BLaER1 treated with 17β-estradiol and CSF1 and Interleukin-3, amounts not matched to agents 10 nM and 100 nM (cell line): ENCODE data around the gene GALNT18.

ENCODE experiments used
- H3K27ac ChIP-seq, 11 experiments: shearing (Covaris generic); formaldehyde crosslinking; 2 replicates each; pipeline ENCODE4 v1.8.1; 2022
- H3K27me3 ChIP-seq, 11 experiments: shearing (Covaris generic); formaldehyde crosslinking; 2 replicates each; pipeline ENCODE4 v1.8.1; 2022
- H3K36me3 ChIP-seq, 11 experiments: shearing (Covaris generic); formaldehyde crosslinking; 2 replicates each; pipeline ENCODE4 v1.8.1; 2022
- H3K4me1 ChIP-seq, 10 experiments: shearing (Covaris generic); formaldehyde crosslinking; 2 replicates each; pipeline ENCODE4 v1.8.1; 2022
- H3K4me2 ChIP-seq, 11 experiments: shearing (Covaris generic); formaldehyde crosslinking; 2 replicates each; pipeline ENCODE4 v1.8.1; 2022
- H3K4me3 ChIP-seq, 10 experiments: shearing (Covaris generic); formaldehyde crosslinking; 2 replicates each; pipeline ENCODE4 v1.8.1; 2022
- H3K9ac ChIP-seq, 11 experiments: shearing (Covaris generic); formaldehyde crosslinking; 2 replicates each; pipeline ENCODE4 v1.8.1; 2022
- H3K9me3 ChIP-seq, 11 experiments: shearing (Covaris generic); formaldehyde crosslinking; replicated peaks in 1 of 11; 2 replicates each; pipeline ENCODE4 v1.8.1; 2022
- H4K20me1 ChIP-seq, 11 experiments: shearing (Covaris generic); formaldehyde crosslinking; 2 replicates each; pipeline ENCODE4 v1.8.1; 2022
- Cebpa-rat ChIP-seq, 11 experiments: shearing (Covaris generic); IDR thresholded peaks; 2 replicates each; pipeline ENCODE4 v1.8.1; 2022

The GALNT18 gene

GRCh38 chr11:11552529-11553087 is 69.2 kb downstream of the GALNT18 start:
- Histone ChIP-seq H3K27ac (no peak overlapping the region), H3K36me3 (no peaks in the 10 kb centered on the region), H3K4me3 (no peak overlapping the region), H3K9me3 (no peaks in the 10 kb centered on the region), H3K27me3 (0 out of 22 replicates have a peak, but pooled peaks cover 0 to 4% (median 0%) of the 10 kb centered on the region in 11 experiments), H3K9ac (no peak overlapping the region), H3K4me2 (peak overlapping the region; percentile 36 to 68 (median 61); a peak in 17 of 22 replicates), H3K4me1 (peaks cover 16 to 30% (median 23%) of the 10 kb centered on the region in 10 experiments), H4K20me1 (0 out of 22 replicates have a peak, but pooled peaks cover 0 to 6% (median 0%) of the 10 kb centered on the region in 11 experiments)
- no peak for TF ChIP-seq Cebpa-rat (IDR thresholded peaks at IDR 0.05)

- H3K4me3 ChIP-seq, result no peak overlapping the region
- H3K36me3 ChIP-seq, result no peaks in the 10 kb centered on the region
- no peak overlapping the region for H3K4me2 ChIP-seq
- no peak for TF ChIP-seq Cebpa-rat (IDR thresholded peaks at IDR 0.05)
- H3K27ac ChIP-seq, result no peak overlapping the region
- no peak overlapping the region for H3K9ac ChIP-seq
- H3K9me3 ChIP-seq, result no peaks in the 10 kb centered on the region
- H3K4me1 ChIP-seq, result peaks cover 16 to 30% (median 23%) of the 10 kb centered on the region in 10 experiments
- H4K20me1 ChIP-seq, result 0 out of 22 replicates have a peak, but pooled peaks cover 0 to 6% (median 0%) of the 10 kb centered on the region in 11 experiments
- 0 out of 22 replicates have a peak, but pooled peaks cover 0 to 4% (median 0%) of the 10 kb centered on the region in 11 experiments for H3K27me3 ChIP-seq
Observed at GRCh38 chr11:11550534-11550933, 71.3 kb downstream of the GALNT18 start.

GRCh38 chr11:11545285-11546275 is 76.2 kb downstream of the GALNT18 start:
- Histone ChIP-seq H3K4me2 (no peak overlapping the region), H3K9ac (no peak overlapping the region), H3K9me3 (no peaks in the 10 kb centered on the region), H3K36me3 (no peaks in the 10 kb centered on the region), H3K4me1 (no peaks in the 10 kb centered on the region), H3K27me3 (no peaks in the 10 kb centered on the region), H3K27ac (no peak overlapping the region), H3K4me3 (no peak overlapping the region), H4K20me1 (no peaks in the 10 kb centered on the region)
- no peak for TF ChIP-seq Cebpa-rat (IDR thresholded peaks at IDR 0.05)

DNA sequence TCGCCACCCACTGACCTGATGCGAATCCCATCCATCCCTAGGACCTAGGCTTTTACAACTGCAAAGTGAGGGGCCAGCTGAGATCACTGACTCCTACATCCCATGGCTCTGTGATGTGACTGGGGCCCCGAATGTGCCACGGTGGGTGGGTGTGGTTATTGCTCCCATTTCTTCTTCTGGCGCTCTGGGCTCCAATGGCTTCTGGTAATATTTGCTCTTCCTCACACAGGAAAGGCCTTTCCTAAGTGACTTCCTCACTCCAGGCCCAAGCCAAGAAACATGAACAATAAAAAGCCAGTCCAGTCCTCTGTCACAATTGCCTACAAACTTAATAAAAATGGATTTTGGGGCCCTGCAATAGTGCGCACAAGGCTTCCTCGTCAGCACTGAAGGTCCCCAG is 78.1 kb downstream of the GALNT18 start:
- no peak overlapping the region for H3K4me2 ChIP-seq
- no peak overlapping the region for H3K27ac ChIP-seq
- no peak overlapping the region for H3K4me3 ChIP-seq
- no peak for TF ChIP-seq Cebpa-rat (IDR thresholded peaks at IDR 0.05)
- no peak overlapping the region for H3K9ac ChIP-seq
- no peaks in the 10 kb centered on the region for H3K27me3 ChIP-seq
- peaks cover 0 to 7% (median 0%) of the 10 kb centered on the region in 11 experiments; a peak in 2 of 22 replicates for H4K20me1 ChIP-seq
- H3K9me3 ChIP-seq, result no peaks in the 10 kb centered on the region
- no peaks in the 10 kb centered on the region for H3K36me3 ChIP-seq
- peaks cover 0 to 10% (median 0%) of the 10 kb centered on the region in 10 experiments; a peak in 1 of 20 replicates for H3K4me1 ChIP-seq

- H3K27ac ChIP-seq, result no peak overlapping the region
- H3K9ac ChIP-seq, result no peak overlapping the region
- H3K9me3 ChIP-seq, result no peaks in the 10 kb centered on the region
- no peaks in the 10 kb centered on the region for H3K36me3 ChIP-seq
- no peak for TF ChIP-seq Cebpa-rat (IDR thresholded peaks at IDR 0.05)
- H3K4me3 ChIP-seq, result no peak overlapping the region
- peaks cover 0 to 13% (median 0%) of the 10 kb centered on the region in 11 experiments; a peak in 2 of 22 replicates for H4K20me1 ChIP-seq
- H3K27me3 ChIP-seq, result no peaks in the 10 kb centered on the region
- peaks cover 6 to 28% (median 15%) of the 10 kb centered on the region in 10 experiments for H3K4me1 ChIP-seq
- H3K4me2 ChIP-seq, result no peak overlapping the region
Observed at GRCh38 chr11:11540157-11540556, 81.6 kb downstream of the GALNT18 start.

DNA sequence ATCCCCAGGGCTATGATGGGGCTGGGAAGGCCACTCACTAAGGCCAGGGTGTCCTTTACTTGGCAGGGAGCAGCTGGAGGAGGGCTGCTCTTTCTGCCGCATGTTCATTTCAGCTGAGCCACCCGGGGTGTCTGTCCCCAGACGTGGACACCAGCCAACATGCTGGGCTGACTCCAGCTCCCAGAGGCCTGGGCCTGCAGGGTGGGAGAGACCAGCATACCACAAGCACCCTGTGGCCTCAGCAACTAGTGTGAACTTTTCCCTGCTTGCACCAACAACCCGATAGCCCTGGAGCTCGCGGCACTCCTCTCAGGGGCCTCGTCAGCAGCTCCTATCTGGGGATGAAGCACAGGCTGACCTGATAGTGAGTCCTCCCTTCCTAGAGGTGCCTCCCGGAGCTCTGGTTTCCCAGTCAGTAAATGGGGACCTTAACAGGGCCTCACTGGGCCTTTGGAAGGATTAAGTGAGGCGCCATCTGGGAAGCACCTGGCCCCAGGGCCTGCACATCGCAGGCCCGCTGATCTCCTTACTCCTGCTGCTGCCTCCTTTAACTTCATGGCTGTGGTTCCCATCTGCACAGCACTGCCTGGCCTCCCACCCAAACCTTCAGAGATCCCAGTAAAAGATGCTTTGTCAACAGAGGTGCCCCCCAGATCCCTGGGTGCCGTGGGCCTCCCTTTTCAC is 83.4 kb downstream of the GALNT18 start:
- no peak overlapping the region for H3K4me2 ChIP-seq
- no peak for TF ChIP-seq Cebpa-rat (IDR thresholded peaks at IDR 0.05)
- no peaks in the 10 kb centered on the region for H3K36me3 ChIP-seq
- H3K27ac ChIP-seq, result no peak overlapping the region
- H3K9me3 ChIP-seq, result no peaks in the 10 kb centered on the region
- H3K4me1 ChIP-seq, result peaks cover 9 to 35% (median 20%) of the 10 kb centered on the region in 10 experiments
- no peak overlapping the region for H3K4me3 ChIP-seq
- no peaks in the 10 kb centered on the region for H3K27me3 ChIP-seq
- no peak overlapping the region for H3K9ac ChIP-seq
- H4K20me1 ChIP-seq, result peaks cover 0 to 13% (median 0%) of the 10 kb centered on the region in 11 experiments; a peak in 2 of 22 replicates

DNA sequence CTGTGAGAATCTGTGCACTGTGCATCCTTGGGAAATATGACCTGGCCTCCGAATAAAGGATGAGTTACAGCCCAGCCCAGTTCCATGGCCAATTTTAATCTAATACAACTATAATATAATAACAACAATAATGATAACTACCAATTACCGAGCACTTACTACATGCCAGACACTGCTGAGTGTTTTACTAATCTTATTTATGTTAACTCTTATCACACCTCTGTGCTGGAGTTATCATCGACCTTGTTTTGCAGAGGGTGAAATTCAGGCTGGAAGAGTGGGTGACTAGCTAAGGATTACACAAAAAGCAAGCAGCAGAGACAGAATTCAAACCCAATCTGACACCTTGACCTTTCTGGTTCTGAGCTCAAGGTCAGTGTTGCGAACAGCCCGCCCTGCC is 83.9 kb downstream of the GALNT18 start:
- Histone ChIP-seq H4K20me1 (peaks cover 0 to 13% (median 0%) of the 10 kb centered on the region in 11 experiments; a peak in 2 of 22 replicates), H3K27ac (no peak overlapping the region), H3K9me3 (no peaks in the 10 kb centered on the region), H3K4me3 (no peak overlapping the region), H3K4me1 (peaks cover 9 to 35% (median 20%) of the 10 kb centered on the region in 10 experiments), H3K36me3 (no peaks in the 10 kb centered on the region), H3K4me2 (no peak overlapping the region), H3K27me3 (no peaks in the 10 kb centered on the region), H3K9ac (no peak overlapping the region)
- no peak for TF ChIP-seq Cebpa-rat (IDR thresholded peaks at IDR 0.05)

DNA sequence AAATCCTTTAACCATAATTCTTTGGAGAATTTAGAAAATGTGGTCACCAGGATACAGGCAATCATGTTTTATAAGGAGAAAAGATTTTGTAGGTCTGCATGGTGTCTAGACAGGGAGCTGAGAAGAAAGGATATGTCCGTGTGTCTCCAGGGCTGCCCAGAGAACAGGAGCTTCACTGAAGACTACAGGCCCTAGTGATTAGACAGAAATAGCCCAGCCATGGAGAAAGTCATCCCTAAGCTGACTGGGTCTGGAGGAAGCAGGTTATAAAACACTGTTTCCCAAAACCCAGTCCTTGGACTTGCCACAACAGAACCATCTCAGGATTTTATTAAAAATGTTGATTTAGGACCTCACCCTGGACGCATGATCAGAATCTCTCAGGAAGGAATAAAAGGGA is 84.4 kb downstream of the GALNT18 start:
- Histone ChIP-seq H3K9ac (no peak overlapping the region), H3K27me3 (no peaks in the 10 kb centered on the region), H3K36me3 (no peaks in the 10 kb centered on the region), H3K4me2 (no peak overlapping the region), H4K20me1 (peaks cover 0 to 13% (median 0%) of the 10 kb centered on the region in 11 experiments; a peak in 2 of 22 replicates), H3K27ac (no peak overlapping the region), H3K4me1 (peaks cover 9 to 35% (median 20%) of the 10 kb centered on the region in 10 experiments), H3K4me3 (no peak overlapping the region), H3K9me3 (no peaks in the 10 kb centered on the region)
- no peak for TF ChIP-seq Cebpa-rat (IDR thresholded peaks at IDR 0.05)
